ENCODE measurements around the gene PDS5B. TPM values are rescaled to one million over a fixed set of nuclear protein-coding genes. Genes with fewer than 3 reads are reported as not detected.
A peak's percentile ranks its signal among the peaks of the same experiment; 100 is the strongest.

The PDS5B gene
- total and polyA plus RNA-seq, 11 donors = 3.7 to 28.8 (median 18.6) TPM

GRCh38 chr13:32645854-32646253, 59.6 kb downstream of the PDS5B start:
- intact Hi-C loops (cut with DNase I) = loop anchor here in 2 of 10 donors (10.0 kb wide), 2 partner anchors 261 to 899 kb away; no protein-coding TSS in a partner anchor
- Histone ChIP-seq H3K27me3 (no peaks in the 10 kb centered on the region), H3K4me3 (no peak overlapping the region), H3K27ac (no peak overlapping the region), H3K4me1 (peaks cover 0 to 58% (median 15%) of the 10 kb centered on the region in 12 donors), H3K36me3 (no peaks in the 10 kb centered on the region), H3K9me3 (no peaks in the 10 kb centered on the region)
- TF ChIP-seq POLR2A (IDR thresholded peaks at IDR 0.05) (no peak), CTCF (IDR thresholded peaks at IDR 0.05) (no peak)
- DNase-seq = no peak
- no peak for ATAC-seq
- 79 to 88% (median 81%) methylated on average over 2 of the region's 2 CpGs for WGBS, 4 donors

- Histone ChIP-seq H3K36me3 (peaks cover 0 to 4% (median 0%) of the 10 kb centered on the region in 9 donors), H3K9me3 (no peaks in the 10 kb centered on the region), H3K27me3 (no peaks in the 10 kb centered on the region), H3K27ac (no peak overlapping the region), H3K4me3 (no peak overlapping the region), H3K4me1 (peaks cover 0 to 48% (median 11%) of the 10 kb centered on the region in 12 donors)
- DNase-seq (no peak), ATAC-seq (no peak)
- intact Hi-C loops (cut with DNase I) = loop anchor here in 2 of 10 donors (10.0 kb wide), 2 partner anchors 263 to 897 kb away; no protein-coding TSS in a partner anchor
- TF ChIP-seq CTCF (IDR thresholded peaks at IDR 0.05) (no peak), POLR2A (IDR thresholded peaks at IDR 0.05) (no peak)
- 66 to 72% (median 68%) methylated on average over 1 of the region's 1 CpG for WGBS, 4 donors
Observed at GRCh38 chr13:32647926-32648325, 61.7 kb downstream of the PDS5B start.

- TF ChIP-seq CTCF (IDR thresholded peaks at IDR 0.05) (peak; percentile 52 to 81 (median 72)), POLR2A (IDR thresholded peaks at IDR 0.05) (no peak)
- intact Hi-C loops (cut with DNase I) = loop anchor here in 1 of 10 donors (5.0 kb wide), 1 partner anchor 891 kb away; no protein-coding TSS in a partner anchor
- ATAC-seq = peak in 3 of 4 donors; percentile 66 to 80 (median 69)
- peaks cover 0 to 4% (median 0%) of the 10 kb centered on the region in 12 donors for H3K9me3 ChIP-seq
- H3K36me3 ChIP-seq = peaks cover 0 to 4% (median 0%) of the 10 kb centered on the region in 9 donors
- H3K4me1 ChIP-seq = peaks cover 0 to 37% (median 10%) of the 10 kb centered on the region in 12 donors
- 20 to 28% (median 25%) methylated on average over 3 of the region's 3 CpGs for WGBS, 4 donors
- DNase-seq = peak in 3 of 5 donors; percentile 35 to 41 (median 41)
- no peak overlapping the region for H3K27ac ChIP-seq
- H3K27me3 ChIP-seq = no peaks in the 10 kb centered on the region
- no peak overlapping the region for H3K4me3 ChIP-seq
Observed at GRCh38 chr13:32650705-32651311, 64.6 kb downstream of the PDS5B start.

GRCh38 chr13:32657309-32657708, 71.1 kb downstream of the PDS5B start:
- WGBS, 4 donors = 95 to 100% (median 97%) methylated on average over 3 of the region's 3 CpGs
- Histone ChIP-seq H3K4me1 (peaks cover 0 to 7% (median 0%) of the 10 kb centered on the region in 12 donors), H3K9me3 (peaks cover 0 to 21% (median 2%) of the 10 kb centered on the region in 12 donors), H3K4me3 (no peak overlapping the region), H3K27me3 (no peaks in the 10 kb centered on the region), H3K27ac (no peak overlapping the region), H3K36me3 (peaks cover 0 to 9% (median 0%) of the 10 kb centered on the region in 9 donors)
- intact Hi-C loops (cut with DNase I) = no loop called here
- ATAC-seq = no peak
- TF ChIP-seq POLR2A (IDR thresholded peaks at IDR 0.05) = no peak
- no peak for TF ChIP-seq CTCF (IDR thresholded peaks at IDR 0.05)
- no peak for DNase-seq

Measured in heart left ventricle (tissue), 16 donors.